RWPE1 (cell line): ENCODE results near the gene GCLM.
"Not testable (repeated sequence)": the region's sequence is repeated elsewhere in the genome, so short reads cannot be mapped to it uniquely, and the experiment has no call there.

Experiments
- CTCF ChIA-PET: fragments of 350-600 bp; sonication (Branson Sonifier 250); formaldehyde crosslinking; extraction: SDS; loops from one replicate; lab custom pipeline; 2021; lab: Yijun Ruan, JAX
- POLR2A ChIA-PET: fragments of 400-600 bp; formaldehyde crosslinking; extraction: SDS; loops from one replicate; lab custom pipeline; 2020; ENCODE audit warnings: antibody characterized with exemption; ENCODE audit not compliant: low non-redundant PET; lab: Yijun Ruan, JAX
- DNase-seq: peaks from one replicate; pipeline ENCODE4 v3.0.0; 2012; ENCODE audit warnings: low spot score
- H3K27ac ChIP-seq: fragments of 450-650 bp; 2 replicates; pipeline ENCODE4 v1.5.1; 2017
- CTCF ChIP-seq: fragments of 450-650 bp; conservative IDR thresholded peaks from 2 replicates; pipeline ENCODE4 v1.5.1; 2017; ENCODE audit warnings: low read depth, mild to moderate bottlenecking

The GCLM gene

DNA sequence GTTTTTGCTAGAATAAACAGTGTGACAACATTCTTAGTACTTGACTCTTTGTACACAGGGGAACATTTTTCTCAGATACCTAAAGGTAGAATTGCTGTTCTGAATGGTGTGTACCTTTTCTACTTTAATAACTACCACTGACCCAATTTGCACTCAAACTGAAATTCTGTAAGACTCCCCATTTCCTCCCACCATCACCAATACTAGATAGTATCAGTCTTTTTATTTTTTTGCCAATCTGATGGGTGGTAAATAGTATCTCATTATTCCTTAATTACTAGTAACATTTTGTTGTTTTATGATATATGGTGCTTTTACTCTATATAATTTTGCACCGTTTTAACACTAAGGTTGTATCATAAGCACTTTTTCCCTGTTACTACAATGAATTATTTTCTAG is 28.8 kb upstream of the GCLM start:
- no peak for TF ChIP-seq CTCF
- CTCF ChIA-PET, result no interaction called here
- POLR2A ChIA-PET, result no interaction called here
- no peak overlapping the region for H3K27ac ChIP-seq
- no peak for DNase-seq

DNA sequence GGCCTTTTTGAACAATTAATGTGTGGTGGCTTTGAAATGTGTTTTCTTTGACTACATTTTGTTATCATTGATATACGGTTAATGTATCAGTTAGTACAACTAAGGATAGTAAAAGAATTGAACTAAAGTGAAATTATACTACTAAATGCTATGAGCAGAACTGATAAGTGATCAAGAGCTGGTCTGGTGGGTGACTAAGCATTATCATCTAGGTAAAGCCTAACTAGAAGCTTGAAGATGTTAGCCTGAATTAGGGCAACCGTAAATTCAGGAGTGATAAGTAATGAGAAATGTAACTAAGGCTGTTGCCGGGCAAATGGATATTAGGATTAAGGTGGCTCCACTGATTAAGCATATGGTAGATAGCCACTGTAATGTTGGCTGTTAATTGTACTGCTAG is 16.0 kb upstream of the GCLM start:
- no peak for DNase-seq
- ChIA-PET CTCF (no interaction called here), POLR2A (no interaction called here)
- H3K27ac ChIP-seq, result no peak overlapping the region
- TF ChIP-seq CTCF, result no peak

DNA sequence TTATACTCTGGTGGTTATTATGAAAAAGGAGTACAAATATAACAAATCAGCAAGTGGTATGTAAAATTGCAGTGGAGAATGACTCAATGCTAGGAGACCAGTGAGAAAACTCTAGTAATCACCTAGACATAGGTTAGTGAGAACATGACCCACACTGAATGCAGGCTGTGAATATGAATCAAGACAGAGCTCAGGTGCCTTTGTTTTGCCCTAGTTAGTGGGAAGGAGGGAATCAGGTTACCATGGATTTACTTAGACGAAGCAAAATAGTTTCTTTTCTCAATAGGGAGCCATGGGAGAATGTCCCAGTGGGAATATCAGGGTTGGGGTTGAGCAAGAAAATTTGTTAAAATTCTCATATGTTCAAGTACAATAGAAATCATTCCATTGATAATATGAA is 10.6 kb upstream of the GCLM start:
- H3K27ac ChIP-seq, result no peak overlapping the region
- TF ChIP-seq CTCF, result no peak
- ChIA-PET POLR2A (no interaction called here), CTCF (no interaction called here)
- no peak for DNase-seq

DNA sequence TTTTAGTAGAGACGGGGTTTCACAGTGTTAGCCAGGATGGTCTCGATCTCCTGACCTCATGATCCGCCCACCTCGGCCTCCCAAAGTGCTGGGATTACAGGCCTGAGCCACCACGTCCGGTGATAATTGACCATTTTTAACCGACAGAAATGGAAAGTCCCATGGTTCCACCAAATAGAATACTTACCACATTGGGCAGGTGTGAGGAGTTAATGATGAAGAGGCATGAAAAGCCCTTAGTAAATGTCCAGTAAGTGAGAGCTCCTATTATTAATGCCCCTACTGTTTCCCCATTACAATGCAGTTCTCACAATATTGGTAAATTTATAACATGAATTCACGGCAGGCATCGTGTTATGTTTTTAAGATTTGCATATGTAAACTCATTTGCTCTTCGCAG is 8.1 kb upstream of the GCLM start:
- POLR2A ChIA-PET, result no interaction called here
- no peak for DNase-seq
- CTCF ChIA-PET, result no interaction called here
- no peak overlapping the region for H3K27ac ChIP-seq
- TF ChIP-seq CTCF, result no peak

GRCh38 chr1:93910880-93911279 is 1.6 kb upstream of the GCLM start:
- POLR2A ChIA-PET, DNase-seq, H3K27ac ChIP-seq: not testable (repeated sequence)
- CTCF ChIA-PET, result interaction anchor here (1.2 kb wide), 2 partner anchors 12 to 115 kb away, joined by 3 read pairs; no protein-coding TSS in a partner anchor

DNA sequence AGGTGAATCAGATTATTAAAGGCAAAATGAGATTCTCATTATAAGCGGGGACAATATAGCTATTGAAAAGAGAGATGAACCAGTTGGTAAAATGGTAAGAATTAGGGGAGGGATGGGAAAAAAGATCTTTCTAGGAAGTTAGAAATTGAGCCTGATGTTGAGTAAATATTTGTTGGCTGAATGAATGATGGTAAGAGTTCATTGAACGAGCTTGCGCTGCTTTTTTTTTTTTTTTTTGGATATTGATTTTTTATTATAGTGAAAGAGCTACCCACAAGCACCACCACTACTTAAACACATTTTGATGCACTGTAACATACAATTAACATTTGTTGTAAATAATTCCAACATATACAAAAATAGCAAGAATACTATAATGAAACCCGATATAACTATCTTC is 1.1 kb upstream of the GCLM start:
- no peak for DNase-seq
- TF ChIP-seq CTCF, result no peak
- POLR2A ChIA-PET, result no interaction called here
- H3K27ac ChIP-seq, result no peak overlapping the region
- CTCF ChIA-PET, result interaction anchor here (0.6 to 1.6 kb wide), 7 partner anchors 9 to 425 kb away, joined by 3 to 5 read pairs (median 3); no protein-coding TSS in a partner anchor

DNA sequence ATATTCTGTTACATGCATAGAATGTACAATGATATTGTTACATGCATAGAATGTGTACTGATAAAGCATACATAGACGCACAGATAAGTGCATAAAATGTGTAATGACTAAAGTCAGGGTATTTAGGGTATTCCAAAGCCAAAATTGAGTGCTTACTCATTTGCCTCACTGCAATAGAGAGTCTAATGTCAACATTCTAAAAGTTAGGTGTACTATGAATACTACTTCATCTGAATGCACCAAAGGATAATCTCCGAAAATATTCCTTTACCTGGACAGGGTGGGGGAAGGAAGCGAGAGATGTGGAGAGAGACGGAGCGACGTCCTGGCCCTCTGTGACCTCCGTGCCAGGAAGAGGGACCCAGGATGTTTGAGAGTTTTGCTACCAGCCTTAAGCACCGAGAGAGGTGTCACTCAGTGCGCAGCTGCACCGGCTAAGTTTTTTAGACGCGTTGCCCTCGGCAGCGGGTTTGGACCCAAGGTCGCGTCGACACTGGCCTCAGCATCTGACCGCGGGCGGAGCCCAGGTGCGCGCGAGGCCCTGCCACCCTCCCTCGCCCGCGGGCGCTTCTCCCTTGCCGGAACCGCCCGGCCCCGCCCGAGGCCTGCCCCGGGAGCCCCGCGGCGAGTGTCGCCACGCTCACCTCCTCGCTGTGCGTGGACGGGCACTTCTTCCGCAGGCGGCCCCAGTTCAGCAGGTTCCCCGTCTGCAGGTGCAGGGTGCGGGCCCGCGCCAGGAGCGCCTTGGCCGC is 660 bp downstream of the GCLM start:
- TF ChIP-seq CTCF, result no peak
- H3K27ac ChIP-seq, result peak overlapping the region; percentile 85
- ChIA-PET CTCF (interaction anchor here (0.6 to 1.6 kb wide), 9 partner anchors 8 to 496 kb away, joined by 3 to 4 read pairs (median 3); no protein-coding TSS in a partner anchor), POLR2A (no interaction called here)
- peak; percentile 28 for DNase-seq
